Esophagus muscularis mucosa (tissue), 4 donors: ENCODE results near the gene RAB17. TPM values are rescaled to one million over a fixed set of nuclear protein-coding genes. Genes with fewer than 3 reads are reported as not detected.

Experiments
- DNase-seq: peaks from one replicate; pipeline ENCODE4 v3.0.0-alpha.2; 2017; ENCODE audit errors: extremely low spot score
- H3K27ac ChIP-seq, 4 donors: fragments of 200-600 bp; sonication (generic); replicated peaks in 1 of 4; 1 replicate in 3 of 4; 2 replicates in 1 of 4; pipeline ENCODE4 v1.5.1; 2016 to 2019; ENCODE audit warnings: mild to moderate bottlenecking in 1 of 4
- H3K27me3 ChIP-seq, 4 donors: fragments of 200-600 bp; sonication (generic); one replicate each; pipeline versions ENCODE4 v1.5.1 to v1.6.0; 2016 to 2019
- H3K36me3 ChIP-seq, 4 donors: fragments of 200-600 bp; sonication (generic); one replicate each; pipeline ENCODE4 v1.5.1; 2016 to 2019
- H3K4me1 ChIP-seq, 4 donors: fragments of 200-600 bp; sonication (generic); one replicate each; pipeline ENCODE4 v1.5.1; 2016 to 2019
- H3K4me3 ChIP-seq, 4 donors: fragments of 200-600 bp; sonication (generic); 1 replicate in 2 of 4; 2 replicates in 2 of 4; pipeline ENCODE4 v1.5.1; 2016 to 2019; ENCODE audit warnings: mild to moderate bottlenecking in 4 of 4, moderate library complexity in 1 of 4
- H3K9me3 ChIP-seq, 4 donors: fragments of 200-600 bp; sonication (generic); 1 replicate in 3 of 4; 2 replicates in 1 of 4; pipeline ENCODE4 v1.5.1; 2016 to 2019
- EP300 ChIP-seq: sonication (generic); formaldehyde crosslinking; IDR thresholded peaks from one replicate; pipeline ENCODE4 v1.6.1; 2017; ENCODE audit warnings: antibody characterized with exemption
- POLR2A ChIP-seq: fragments of 450-650 bp; IDR thresholded peaks from one replicate; pipeline ENCODE4 v1.6.1; 2017; ENCODE audit warnings: antibody characterized with exemption, moderate library complexity, mild to moderate bottlenecking, low read depth
- POLR2AphosphoS5 ChIP-seq, 2 donors: sonication (generic); formaldehyde crosslinking; IDR thresholded peaks; one replicate each; pipeline ENCODE4 v1.6.1; 2017; ENCODE audit warnings: antibody characterized with exemption in 2 of 2
- WGBS: methylation state at CpG from one replicate; pipeline ENCODE4 v1.1.5; 2018; 5-methylcytosine and 5-hydroxymethylcytosine counted together
- intact Hi-C: fragments of 100-400 bp; cut with DNase I; formaldehyde crosslinking; loops from one replicate; pipeline ENCODE4 v1.15.1; 2023
- total RNA-seq, 4 donors: library from RNA; depleted of rRNA; stranded (reverse); fragments of >200 nt; gene quantifications; one replicate each; pipeline versions ENCODE4 v1.1.0 to v1.2.1, GENCODE V29; 2016
- TF ChIP-seq, protein P1 (sequence below), 3 experiments: fragments of 200-600 bp in 2 of 3; fragments of 450-650 bp in 1 of 3; sonication (generic) in 2 of 3; IDR thresholded peaks; one replicate each; pipeline ENCODE4 v1.5.1; 2017 to 2019; ENCODE audit warnings: antibody characterized with exemption in 3 of 3, mild to moderate bottlenecking in 2 of 3, moderate library complexity in 1 of 3

RAB17 gene
- total RNA-seq, 4 donors from 2014 or later = 0.83 to 3.7 (median 1.4) TPM

DNA sequence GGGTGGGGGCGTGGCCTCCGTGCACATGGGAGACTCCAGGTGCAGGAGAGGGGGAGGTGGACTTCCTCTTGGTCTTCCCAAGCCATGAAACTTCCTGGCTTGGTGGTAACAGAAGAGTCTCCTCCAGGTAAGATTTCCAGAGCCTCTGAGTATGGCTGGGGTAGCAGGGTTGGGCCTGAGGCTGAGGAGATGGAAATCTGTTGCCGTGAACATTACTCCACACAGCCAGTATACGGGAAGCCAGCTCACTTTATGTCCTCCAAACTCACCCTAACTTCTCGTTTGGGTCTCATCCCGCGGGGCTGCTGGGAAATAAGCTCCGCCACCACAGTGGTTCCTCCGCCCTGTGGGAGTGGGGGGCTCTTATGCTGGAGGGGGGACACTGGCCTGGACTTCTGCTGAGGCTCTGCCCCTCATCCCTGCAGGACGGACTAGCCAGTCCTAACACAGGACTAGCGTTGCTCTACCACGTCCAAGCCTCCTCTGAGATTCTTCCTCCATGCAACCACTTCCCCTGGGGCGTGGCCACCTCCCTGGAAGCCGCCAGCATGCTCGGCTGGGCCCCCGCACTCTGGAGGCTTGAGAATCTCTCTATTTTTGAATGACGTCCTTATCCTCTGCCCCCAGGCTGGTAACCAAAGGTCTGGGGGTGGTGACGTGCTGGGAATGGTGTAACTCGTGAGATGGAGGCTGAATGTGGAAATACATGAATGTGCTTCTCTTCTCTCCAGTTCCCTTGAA is 777 bp upstream of the RAB17 start:
- Histone ChIP-seq H3K9me3 (no peaks in the 10 kb centered on the region), H3K36me3 (no peaks in the 10 kb centered on the region), H3K27ac (peak overlapping the region; percentile 37 to 60 (median 51)), H3K4me3 (no peak overlapping the region), H3K4me1 (peaks cover 32 to 56% (median 46%) of the 10 kb centered on the region in 4 donors), H3K27me3 (no peaks in the 10 kb centered on the region)
- DNase-seq = no peak
- intact Hi-C loops = no loop called here
- TF ChIP-seq, protein P1, sequence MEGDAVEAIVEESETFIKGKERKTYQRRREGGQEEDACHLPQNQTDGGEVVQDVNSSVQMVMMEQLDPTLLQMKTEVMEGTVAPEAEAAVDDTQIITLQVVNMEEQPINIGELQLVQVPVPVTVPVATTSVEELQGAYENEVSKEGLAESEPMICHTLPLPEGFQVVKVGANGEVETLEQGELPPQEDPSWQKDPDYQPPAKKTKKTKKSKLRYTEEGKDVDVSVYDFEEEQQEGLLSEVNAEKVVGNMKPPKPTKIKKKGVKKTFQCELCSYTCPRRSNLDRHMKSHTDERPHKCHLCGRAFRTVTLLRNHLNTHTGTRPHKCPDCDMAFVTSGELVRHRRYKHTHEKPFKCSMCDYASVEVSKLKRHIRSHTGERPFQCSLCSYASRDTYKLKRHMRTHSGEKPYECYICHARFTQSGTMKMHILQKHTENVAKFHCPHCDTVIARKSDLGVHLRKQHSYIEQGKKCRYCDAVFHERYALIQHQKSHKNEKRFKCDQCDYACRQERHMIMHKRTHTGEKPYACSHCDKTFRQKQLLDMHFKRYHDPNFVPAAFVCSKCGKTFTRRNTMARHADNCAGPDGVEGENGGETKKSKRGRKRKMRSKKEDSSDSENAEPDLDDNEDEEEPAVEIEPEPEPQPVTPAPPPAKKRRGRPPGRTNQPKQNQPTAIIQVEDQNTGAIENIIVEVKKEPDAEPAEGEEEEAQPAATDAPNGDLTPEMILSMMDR (IDR thresholded peaks at IDR 0.05) = no peak
- no peak for TF ChIP-seq EP300
- no peak for TF ChIP-seq POLR2A
- no peak for TF ChIP-seq POLR2AphosphoS5 (IDR thresholded peaks at IDR 0.05)
- WGBS = 79% methylated on average over 18 of the region's 19 CpGs

DNA sequence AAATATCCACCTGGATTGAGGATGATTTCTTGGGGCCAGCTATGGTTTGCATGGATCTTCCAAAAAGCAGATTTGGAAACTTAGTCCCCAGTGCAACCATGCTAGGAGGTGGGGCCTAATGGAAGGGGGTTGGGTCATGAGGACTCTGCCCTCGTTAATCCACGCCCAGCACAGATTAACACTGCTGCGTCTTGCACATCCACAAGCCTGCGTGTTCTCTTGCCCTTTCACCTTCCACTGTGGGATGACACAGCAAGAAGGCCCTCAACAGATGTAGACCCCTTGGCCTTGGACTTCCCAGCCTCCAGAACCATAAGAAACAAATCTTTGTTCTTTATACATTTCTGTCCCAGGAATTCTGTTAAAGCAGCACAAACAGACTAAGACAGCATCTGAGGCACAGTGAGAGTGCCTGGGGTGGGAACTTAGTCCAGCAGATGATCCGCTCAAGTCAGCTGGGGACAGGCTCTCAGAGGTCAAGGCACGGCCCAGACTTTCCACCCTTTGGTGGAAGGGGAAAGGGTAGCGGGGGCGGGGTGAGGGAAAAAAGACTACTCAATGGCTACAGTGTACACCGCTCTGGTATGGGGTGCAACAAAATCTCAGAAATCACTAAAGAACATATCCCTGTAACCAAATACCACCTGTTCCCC is 2.4 kb downstream of the RAB17 start:
- intact Hi-C loops = no loop called here
- TF ChIP-seq EP300 (no peak), POLR2A (no peak), POLR2AphosphoS5 (IDR thresholded peaks at IDR 0.05) (no peak)
- TF ChIP-seq, protein P1 (IDR thresholded peaks at IDR 0.05) = no peak
- H3K4me1 ChIP-seq = peaks cover 14 to 28% (median 19%) of the 10 kb centered on the region in 4 donors
- H3K27ac ChIP-seq = no peak overlapping the region
- H3K27me3 ChIP-seq = no peaks in the 10 kb centered on the region
- no peak overlapping the region for H3K4me3 ChIP-seq
- DNase-seq = no peak
- H3K9me3 ChIP-seq = no peaks in the 10 kb centered on the region
- no peaks in the 10 kb centered on the region for H3K36me3 ChIP-seq
- WGBS = 92% methylated on average over 9 of the region's 9 CpGs

DNA sequence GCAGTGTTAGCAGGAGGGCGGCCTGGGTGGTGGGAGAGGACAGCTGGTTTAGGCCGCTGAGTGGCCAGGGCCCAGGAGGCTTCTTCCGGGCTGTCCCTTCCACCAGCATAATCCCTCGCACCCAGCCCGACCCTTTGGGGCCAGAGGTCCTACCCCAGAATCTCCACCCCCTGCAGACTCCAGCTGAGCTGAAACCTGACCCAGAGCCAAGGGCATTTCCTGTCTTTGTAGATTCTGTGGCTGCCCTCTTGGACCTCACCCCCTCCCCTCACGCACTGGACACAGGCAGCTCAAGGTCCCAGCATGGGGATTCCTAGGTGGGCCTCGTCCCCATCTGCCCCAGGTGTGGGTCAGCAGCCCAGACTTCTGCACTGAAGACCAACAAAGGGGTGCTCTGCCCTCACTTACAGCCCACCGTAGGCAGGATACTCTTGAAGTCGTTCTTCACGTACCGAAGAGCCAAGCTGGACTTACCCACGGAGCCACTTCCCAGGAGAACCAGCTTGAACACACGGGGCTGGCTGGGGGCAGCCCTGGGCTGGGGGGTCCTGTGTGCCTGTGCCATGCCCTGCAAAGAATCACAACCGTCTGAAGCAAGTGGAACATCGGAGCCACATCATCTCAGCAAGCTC is 4.8 kb downstream of the RAB17 start:
- 89% methylated on average over 10 of the region's 15 CpGs for WGBS
- H3K4me3 ChIP-seq = no peak overlapping the region
- peaks cover 23 to 28% (median 25%) of the 10 kb centered on the region in 4 donors for H3K4me1 ChIP-seq
- no peaks in the 10 kb centered on the region for H3K27me3 ChIP-seq
- TF ChIP-seq EP300 = no peak
- no peak for TF ChIP-seq POLR2A
- TF ChIP-seq, protein P1 (IDR thresholded peaks at IDR 0.05) = no peak
- TF ChIP-seq POLR2AphosphoS5 (IDR thresholded peaks at IDR 0.05) = no peak
- intact Hi-C loops = no loop called here
- H3K27ac ChIP-seq = no peak overlapping the region
- no peaks in the 10 kb centered on the region for H3K36me3 ChIP-seq
- DNase-seq = no peak
- H3K9me3 ChIP-seq = no peaks in the 10 kb centered on the region

DNA sequence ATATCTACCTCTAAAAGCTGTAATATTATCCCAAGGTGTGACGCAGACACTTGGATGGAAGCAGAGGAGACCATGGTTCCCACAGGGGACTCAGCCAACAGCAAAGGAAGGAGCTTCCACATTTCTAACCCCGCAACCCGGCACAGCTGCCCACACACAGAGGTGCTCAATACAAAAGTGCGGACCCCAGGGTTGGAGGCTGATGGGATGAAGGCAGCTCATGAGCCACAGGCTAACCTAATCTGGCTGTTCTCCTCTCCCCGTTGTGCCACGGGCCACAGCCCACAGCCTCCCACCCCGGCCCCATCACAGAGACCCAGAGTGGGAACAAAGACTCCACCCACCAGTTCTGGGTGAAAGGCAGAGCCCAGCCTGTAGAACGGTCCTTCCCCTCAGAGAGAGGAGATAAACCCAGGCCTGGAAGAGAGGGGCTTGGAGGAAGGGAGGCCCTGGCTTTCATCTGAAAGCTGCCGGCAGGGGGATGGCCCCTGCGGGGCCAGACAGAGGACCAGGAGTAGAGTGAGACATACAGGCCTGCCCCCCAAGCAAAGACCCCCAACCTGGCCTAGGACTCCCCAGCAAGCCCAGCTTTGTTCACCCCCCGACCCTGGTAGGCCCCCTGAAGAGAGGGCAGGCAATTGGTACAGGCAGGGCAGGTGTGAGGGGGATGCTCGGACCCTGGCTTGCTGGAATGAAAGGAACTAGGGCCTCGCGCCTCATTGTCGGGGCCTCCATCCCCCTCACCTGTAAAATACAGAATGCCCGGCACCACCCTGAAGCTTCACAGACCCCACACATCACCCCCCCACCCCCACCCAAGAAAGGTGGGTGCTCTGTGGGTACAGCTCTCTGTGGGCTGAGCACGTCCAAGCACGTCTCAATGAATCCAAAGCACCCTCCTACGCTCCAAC is 6.9 kb downstream of the RAB17 start:
- Histone ChIP-seq H3K36me3 (no peaks in the 10 kb centered on the region), H3K27me3 (no peaks in the 10 kb centered on the region), H3K4me3 (no peak overlapping the region), H3K4me1 (peaks cover 14 to 20% (median 18%) of the 10 kb centered on the region in 4 donors), H3K27ac (no peak overlapping the region), H3K9me3 (no peaks in the 10 kb centered on the region)
- no peak for DNase-seq
- 98% methylated on average over 4 of the region's 19 CpGs for WGBS
- intact Hi-C loops = loop anchor here (5.0 kb wide), 1 partner anchor 84 kb away; no protein-coding TSS in a partner anchor
- no peak for TF ChIP-seq POLR2A
- TF ChIP-seq POLR2AphosphoS5 (IDR thresholded peaks at IDR 0.05) = no peak
